ENCODE data around the gene HSPA1A.
"Not testable (repeated sequence)": the region's sequence is repeated elsewhere in the genome, so short reads cannot be mapped to it uniquely, and the experiment has no call there.

HSPA1A gene

DNA sequence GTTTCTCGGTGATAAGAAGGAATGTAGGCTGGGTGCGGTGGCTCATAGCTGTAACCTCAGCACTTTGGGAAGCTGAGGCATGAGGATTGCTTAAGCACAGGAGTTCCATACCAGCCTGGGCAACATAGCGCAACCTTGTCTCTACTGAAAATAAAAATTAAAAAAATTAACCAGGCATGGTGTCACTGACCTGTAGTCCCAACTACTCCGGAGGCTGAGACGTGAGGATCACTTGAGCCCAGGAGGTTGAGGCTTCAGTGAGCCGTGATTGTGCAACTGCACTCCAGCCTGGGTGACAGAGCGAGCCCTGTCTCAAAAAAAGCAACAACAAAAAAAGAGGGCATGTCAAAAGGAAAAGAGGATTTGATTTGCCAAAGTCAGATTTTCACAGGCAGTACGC is 43.4 kb downstream of the HSPA1A start:
- DNase-seq (ENCODE audit: low read depth), result no peak
- no peak overlapping the region for H3K4me3 ChIP-seq (ENCODE audit: low read depth, low read length)
- TF ChIP-seq, protein P1, sequence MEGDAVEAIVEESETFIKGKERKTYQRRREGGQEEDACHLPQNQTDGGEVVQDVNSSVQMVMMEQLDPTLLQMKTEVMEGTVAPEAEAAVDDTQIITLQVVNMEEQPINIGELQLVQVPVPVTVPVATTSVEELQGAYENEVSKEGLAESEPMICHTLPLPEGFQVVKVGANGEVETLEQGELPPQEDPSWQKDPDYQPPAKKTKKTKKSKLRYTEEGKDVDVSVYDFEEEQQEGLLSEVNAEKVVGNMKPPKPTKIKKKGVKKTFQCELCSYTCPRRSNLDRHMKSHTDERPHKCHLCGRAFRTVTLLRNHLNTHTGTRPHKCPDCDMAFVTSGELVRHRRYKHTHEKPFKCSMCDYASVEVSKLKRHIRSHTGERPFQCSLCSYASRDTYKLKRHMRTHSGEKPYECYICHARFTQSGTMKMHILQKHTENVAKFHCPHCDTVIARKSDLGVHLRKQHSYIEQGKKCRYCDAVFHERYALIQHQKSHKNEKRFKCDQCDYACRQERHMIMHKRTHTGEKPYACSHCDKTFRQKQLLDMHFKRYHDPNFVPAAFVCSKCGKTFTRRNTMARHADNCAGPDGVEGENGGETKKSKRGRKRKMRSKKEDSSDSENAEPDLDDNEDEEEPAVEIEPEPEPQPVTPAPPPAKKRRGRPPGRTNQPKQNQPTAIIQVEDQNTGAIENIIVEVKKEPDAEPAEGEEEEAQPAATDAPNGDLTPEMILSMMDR (IDR thresholded peaks at IDR 0.05; ENCODE audit: low read depth, low read length, missing control alignments), result no peak

GRCh38 chr6:31859923-31860322 is 44.6 kb downstream of the HSPA1A start:
- H3K4me3 ChIP-seq (ENCODE audit: low read depth, low read length), result no peak overlapping the region
- TF ChIP-seq, protein P1 (IDR thresholded peaks at IDR 0.05; ENCODE audit: low read depth, low read length, missing control alignments), result no peak
- no peak for DNase-seq (ENCODE audit: low read depth)

- TF ChIP-seq, protein P1 (IDR thresholded peaks at IDR 0.05; ENCODE audit: low read depth, low read length, missing control alignments), result no peak
- DNase-seq (ENCODE audit: low read depth), result no peak
Measured at GRCh38 chr6:31860349-31860748, 45.0 kb downstream of the HSPA1A start.

GRCh38 chr6:31861150-31861549 is 45.8 kb downstream of the HSPA1A start:
- no peak overlapping the region for H3K4me3 ChIP-seq (ENCODE audit: low read depth, low read length)
- no peak for DNase-seq (ENCODE audit: low read depth)
- TF ChIP-seq, protein P1 (IDR thresholded peaks at IDR 0.05; ENCODE audit: low read depth, low read length, missing control alignments), result no peak

More at GRCh38 chr6:31860349-31860748, 45.0 kb downstream of the HSPA1A start:
- no peak overlapping the region for H3K4me3 ChIP-seq (ENCODE audit: low read depth, low read length)

DNA sequence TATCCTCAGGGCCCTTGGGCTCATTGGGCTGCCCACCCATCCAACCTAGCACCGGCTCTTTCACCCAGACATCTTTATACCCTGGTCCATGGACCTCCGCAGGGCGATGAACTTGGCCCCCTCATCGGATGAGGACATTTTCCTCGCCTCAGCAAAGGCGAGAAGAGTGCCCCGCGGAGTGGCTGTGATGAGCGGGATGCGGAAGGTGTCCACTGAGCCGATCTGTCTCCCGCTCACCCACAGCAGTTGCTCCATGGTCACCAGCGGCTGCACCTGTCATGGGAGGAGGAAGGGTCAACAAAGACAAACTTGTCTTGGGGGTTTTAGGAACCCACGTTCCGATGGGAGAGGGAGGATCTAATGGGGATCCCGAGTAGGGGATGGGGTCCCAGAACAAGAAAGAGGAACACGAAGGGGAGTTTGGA is 46.6 kb downstream of the HSPA1A start:
- no peak for DNase-seq (ENCODE audit: low read depth)
- TF ChIP-seq, protein P1 (IDR thresholded peaks at IDR 0.05; ENCODE audit: low read depth, low read length, missing control alignments), result no peak
- peak overlapping the region; percentile 91 for H3K4me3 ChIP-seq (ENCODE audit: low read depth, low read length)

DNA sequence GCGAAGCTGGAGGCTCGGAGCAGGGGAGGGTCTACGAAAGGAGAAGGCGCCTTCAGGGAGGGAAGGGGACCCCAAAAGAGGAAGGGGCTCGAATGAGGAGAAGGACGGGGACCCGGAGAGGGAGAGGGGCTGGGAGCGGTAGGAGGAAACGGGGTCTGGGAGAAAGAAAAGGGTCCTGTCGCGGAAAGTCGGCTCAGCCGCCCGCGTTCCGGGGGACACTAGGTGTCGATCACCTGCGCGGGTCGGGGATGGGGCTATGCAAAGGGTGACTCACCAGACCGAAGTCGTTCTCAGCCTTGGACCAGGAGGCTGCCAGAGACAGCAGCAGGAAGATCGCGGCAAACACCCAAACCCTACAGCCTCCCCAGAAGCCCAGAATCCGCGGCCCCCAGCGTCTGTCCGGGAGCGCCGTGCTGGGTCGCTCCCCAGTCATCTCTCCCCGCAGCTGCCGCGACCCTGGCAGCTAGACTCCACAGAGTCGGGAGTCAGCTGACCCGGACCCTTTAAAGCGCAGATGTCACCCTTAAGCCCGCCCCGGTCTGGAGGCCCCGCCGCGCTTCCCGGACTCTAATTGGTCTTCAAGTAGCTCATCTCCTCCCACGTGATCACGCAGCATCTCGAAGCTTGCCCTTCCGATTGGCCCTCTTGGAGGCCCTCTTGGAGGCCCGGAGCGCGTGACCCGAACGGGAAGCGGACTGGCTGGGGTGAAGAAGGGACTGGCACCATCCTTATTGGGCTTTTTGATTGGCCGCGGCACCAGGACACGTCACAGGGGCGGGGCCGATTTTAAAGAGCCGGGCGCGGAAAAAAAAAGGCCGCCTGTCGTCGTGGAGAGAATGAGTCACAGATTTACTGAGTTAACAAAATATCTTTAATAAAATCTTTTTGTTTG is 47.2 kb downstream of the HSPA1A start, which contains the start of gene NEU1:
NEU1 (minus strand) TSS at position 478 of the 892 bp plus-strand sequence; CDS start at position 433, 45 bp downstream.
- TF ChIP-seq, protein P1 (IDR thresholded peaks at IDR 0.05; ENCODE audit: low read depth, low read length, missing control alignments), result no peak
- DNase-seq (ENCODE audit: low read depth), result peak; percentile 100
- H3K4me3 ChIP-seq (ENCODE audit: low read depth, low read length), result peak within 1 kb of the TSS; percentile 91

- H3K4me3 ChIP-seq (ENCODE audit: low read depth, low read length), result peak overlapping the region; percentile 73
- DNase-seq (ENCODE audit: low read depth), result not testable (repeated sequence)
Measured at GRCh38 chr6:31864123-31864562, 48.8 kb downstream of the HSPA1A start.

Data from GM12864 (cell line).